MM.1S (cell line): ENCODE results near the gene ADAMTS13.

ENCODE experiments used
- DNase-seq: peaks from one replicate; pipeline ENCODE4 v3.0.0-alpha.2; 2015
- H2AFZ ChIP-seq: fragments of 300-600 bp; sonication (generic); 2 replicates; pipeline ENCODE4 v1.6.0; 2016; ENCODE audit warnings: antibody characterized with exemption, low read length
- H3F3A ChIP-seq: fragments of 300-600 bp; sonication (generic); 2 replicates; pipeline ENCODE4 v1.6.1; 2016; ENCODE audit warnings: mild to moderate bottlenecking, antibody characterized with exemption, low read length, moderate library complexity, mixed read lengths; ENCODE audit not compliant: insufficient read depth
- H3K27ac ChIP-seq: fragments of 300-600 bp; sonication (generic); 2 replicates; pipeline ENCODE4 v1.5.1; 2016; ENCODE audit warnings: mild to moderate bottlenecking, low read length
- H3K27me3 ChIP-seq: fragments of 300-600 bp; sonication (generic); replicated peaks from 2 replicates; pipeline ENCODE4 v1.6.0; 2016; ENCODE audit warnings: low read length; ENCODE audit not compliant: insufficient read depth
- H3K36me3 ChIP-seq: fragments of 300-600 bp; sonication (generic); replicated peaks from 2 replicates; pipeline ENCODE4 v1.6.1; 2016; ENCODE audit warnings: mild to moderate bottlenecking, low read length, mixed read lengths; ENCODE audit not compliant: insufficient read depth
- H3K4me1 ChIP-seq: fragments of 300-600 bp; sonication (generic); 2 replicates; pipeline ENCODE4 v1.6.1; 2016; ENCODE audit warnings: low read length, mixed read lengths
- H3K4me2 ChIP-seq: fragments of 300-600 bp; sonication (generic); 2 replicates; pipeline ENCODE4 v1.6.0; 2016; ENCODE audit warnings: low read depth, low read length
- H3K4me3 ChIP-seq: fragments of 300-600 bp; sonication (generic); 2 replicates; pipeline ENCODE4 v1.5.1; 2016; ENCODE audit warnings: low read length, mixed read lengths
- H3K79me2 ChIP-seq: fragments of 300-600 bp; sonication (generic); 2 replicates; pipeline ENCODE4 v1.6.1; 2016; ENCODE audit warnings: mixed run types, low read length, mixed read lengths
- H3K9ac ChIP-seq: fragments of 300-600 bp; sonication (generic); 2 replicates; pipeline ENCODE4 v1.6.1; 2016; ENCODE audit warnings: low read length, mixed read lengths
- H3K9me2 ChIP-seq: fragments of 300-600 bp; sonication (generic); replicated peaks from 2 replicates; pipeline ENCODE4 v1.6.1; 2016; ENCODE audit warnings: mild to moderate bottlenecking, low read length, mixed read lengths; ENCODE audit not compliant: insufficient read depth
- H3K9me3 ChIP-seq: fragments of 300-600 bp; sonication (generic); replicated peaks from 2 replicates; pipeline ENCODE4 v1.6.1; 2016; ENCODE audit warnings: mild to moderate bottlenecking, low read length, mixed read lengths; ENCODE audit not compliant: insufficient read depth
- H4K20me1 ChIP-seq: fragments of 300-600 bp; sonication (generic); 2 replicates; pipeline ENCODE4 v1.6.1; 2016; ENCODE audit warnings: mild to moderate bottlenecking, low read length, moderate library complexity, mixed read lengths; ENCODE audit not compliant: insufficient read depth
- EZH2 ChIP-seq: fragments of 300-600 bp; sonication (generic); optimal IDR thresholded peaks from 2 replicates; pipeline ENCODE3; 2017; ENCODE audit warnings: low read depth, mild to moderate bottlenecking, antibody characterized with exemption, low read length, mixed read lengths
- EZH2phosphoT487 ChIP-seq: fragments of 300-600 bp; sonication (generic); IDR thresholded peaks from 2 replicates; pipeline ENCODE4 v1.6.1; 2018; ENCODE audit warnings: antibody characterized with exemption, low read length
- TF ChIP-seq, protein P1 (sequence below): fragments of 300-600 bp; sonication (generic); IDR thresholded peaks from 2 replicates; pipeline ENCODE4 v1.5.1; 2016; ENCODE audit warnings: antibody characterized with exemption, low read length, mixed read lengths

The ADAMTS13 gene

DNA sequence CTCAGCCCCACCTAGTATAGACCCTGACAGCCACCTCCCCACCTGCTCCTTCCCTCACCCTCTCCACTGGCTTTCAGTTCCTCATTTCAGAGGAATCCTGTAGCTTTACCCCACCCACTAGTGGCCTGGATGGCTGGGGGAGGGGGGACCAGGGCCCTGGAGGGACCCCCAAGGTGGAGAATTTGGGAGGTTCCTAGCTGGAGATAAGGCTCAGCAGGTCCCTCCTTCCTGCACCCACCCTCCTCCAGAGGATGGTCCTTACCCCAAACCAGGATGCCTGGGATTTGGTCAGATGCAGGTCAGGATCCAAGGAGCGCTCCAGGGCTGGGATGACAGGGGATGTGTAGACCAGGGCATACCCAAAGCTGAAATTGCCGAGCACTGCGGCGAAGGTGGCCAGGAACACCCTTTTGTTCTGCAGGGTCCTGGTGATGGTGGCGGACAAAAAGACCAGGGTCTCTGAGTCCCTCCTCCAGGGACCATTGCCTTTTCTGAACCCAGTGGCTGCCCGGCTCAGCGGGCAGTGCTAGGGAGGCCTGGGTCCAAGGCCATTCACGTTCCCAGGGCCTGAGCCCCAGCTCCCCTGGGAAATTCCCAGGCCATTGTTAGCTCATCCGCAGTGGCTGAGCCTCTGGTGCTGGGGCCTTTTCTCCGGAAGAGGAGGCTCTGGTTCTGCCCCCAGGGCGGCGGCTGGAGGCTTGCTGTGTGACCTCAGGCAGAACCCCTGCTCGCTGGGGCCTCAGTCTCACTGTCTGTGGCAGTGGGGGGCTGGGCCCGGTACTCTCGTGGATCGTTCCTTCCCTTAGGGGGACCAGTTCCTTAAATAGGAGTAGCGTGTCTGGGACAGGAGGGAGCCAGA is 56.1 kb downstream of the ADAMTS13 start:
- no peak for DNase-seq

DNA sequence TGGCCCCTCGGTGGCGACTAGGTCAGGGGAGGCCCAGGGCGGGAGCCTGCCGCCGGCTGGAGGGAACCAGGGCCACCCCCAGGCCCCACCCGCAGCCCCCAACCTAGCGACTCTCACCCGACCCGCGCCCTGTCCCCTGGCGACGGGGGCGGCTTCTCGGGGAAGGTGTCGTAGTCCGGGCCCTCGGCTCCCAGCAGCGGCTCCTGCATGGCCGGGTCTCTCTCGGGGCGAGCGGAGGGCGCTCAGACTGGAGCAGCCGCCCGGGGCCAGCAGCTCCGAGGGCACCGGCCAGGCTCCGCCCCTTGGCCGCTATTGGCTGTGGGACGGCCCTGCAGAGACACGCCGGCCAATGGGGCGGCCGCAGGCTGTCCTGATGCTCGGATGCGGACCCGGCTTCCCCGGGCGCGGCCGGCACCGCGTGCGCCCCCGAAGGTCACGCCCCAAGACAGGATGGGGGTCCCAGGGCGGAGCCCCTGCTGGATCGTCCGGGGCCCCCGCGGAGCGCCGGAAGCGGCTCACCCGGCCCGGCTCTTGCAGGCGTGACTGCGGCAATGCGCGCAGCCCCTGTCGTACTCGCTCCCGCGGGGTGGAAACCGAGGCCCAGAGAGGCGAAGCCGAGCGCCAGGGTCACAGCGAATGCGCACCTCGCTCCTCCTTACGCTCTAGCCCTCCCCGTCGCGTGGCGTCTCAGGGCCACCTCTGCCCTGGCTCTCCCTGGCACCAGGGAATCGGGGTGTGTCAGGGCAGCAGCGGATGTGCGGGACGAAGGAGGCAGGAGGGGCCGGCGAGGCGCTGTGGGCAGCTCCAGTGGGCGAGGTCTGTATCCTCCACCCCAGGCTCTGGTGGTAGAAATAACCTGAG is 56.9 kb downstream of the ADAMTS13 start, which contains the start of gene SLC2A6:
TSS of gene SLC2A6 (minus strand) at position 249 of the 861 bp plus-strand sequence. CDS start at position 209, 40 bp downstream.
- Histone ChIP-seq H3K4me3 (peak within 1 kb of the TSS; percentile 56), H3K27me3 (peaks cover 41% of the 10 kb centered on the region), H3K36me3 (no peaks in the 10 kb centered on the region), H3K4me2 (peak within 1 kb of the TSS; percentile 90), H3K9me3 (no peaks in the 10 kb centered on the region), H3K9me2 (no peaks in the 10 kb centered on the region), H3K9ac (peak within 1 kb of the TSS; percentile 24; the same call in 1 of the 2 replicates), H3K27ac (no peak within 1 kb of the TSS), H4K20me1 (no peaks in the 10 kb centered on the region), H2AFZ (peak within 1 kb of the TSS; percentile 69), H3F3A (no peaks in the 10 kb centered on the region), H3K79me2 (no peaks in the 10 kb centered on the region), H3K4me1 (peaks cover 11% of the 10 kb centered on the region)
- DNase-seq: peak; percentile 81
- TF ChIP-seq EZH2phosphoT487 (no peak), EZH2 (no peak)
- TF ChIP-seq, protein P1, sequence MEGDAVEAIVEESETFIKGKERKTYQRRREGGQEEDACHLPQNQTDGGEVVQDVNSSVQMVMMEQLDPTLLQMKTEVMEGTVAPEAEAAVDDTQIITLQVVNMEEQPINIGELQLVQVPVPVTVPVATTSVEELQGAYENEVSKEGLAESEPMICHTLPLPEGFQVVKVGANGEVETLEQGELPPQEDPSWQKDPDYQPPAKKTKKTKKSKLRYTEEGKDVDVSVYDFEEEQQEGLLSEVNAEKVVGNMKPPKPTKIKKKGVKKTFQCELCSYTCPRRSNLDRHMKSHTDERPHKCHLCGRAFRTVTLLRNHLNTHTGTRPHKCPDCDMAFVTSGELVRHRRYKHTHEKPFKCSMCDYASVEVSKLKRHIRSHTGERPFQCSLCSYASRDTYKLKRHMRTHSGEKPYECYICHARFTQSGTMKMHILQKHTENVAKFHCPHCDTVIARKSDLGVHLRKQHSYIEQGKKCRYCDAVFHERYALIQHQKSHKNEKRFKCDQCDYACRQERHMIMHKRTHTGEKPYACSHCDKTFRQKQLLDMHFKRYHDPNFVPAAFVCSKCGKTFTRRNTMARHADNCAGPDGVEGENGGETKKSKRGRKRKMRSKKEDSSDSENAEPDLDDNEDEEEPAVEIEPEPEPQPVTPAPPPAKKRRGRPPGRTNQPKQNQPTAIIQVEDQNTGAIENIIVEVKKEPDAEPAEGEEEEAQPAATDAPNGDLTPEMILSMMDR: no peak

More for the DNA sequence above, 56.1 kb downstream of the ADAMTS13 start:
- Histone ChIP-seq H3K9me2 (no peaks in the 10 kb centered on the region), H3K4me1 (peaks cover 11% of the 10 kb centered on the region), H4K20me1 (no peaks in the 10 kb centered on the region), H3K4me2 (peak overlapping the region; percentile 90), H3K27me3 (peaks cover 34% of the 10 kb centered on the region), H3K4me3 (peak overlapping the region; percentile 56), H2AFZ (peak overlapping the region; percentile 69), H3K36me3 (no peaks in the 10 kb centered on the region), H3K9me3 (no peaks in the 10 kb centered on the region), H3F3A (no peaks in the 10 kb centered on the region), H3K9ac (peak overlapping the region; percentile 24; the same call in 1 of the 2 replicates), H3K79me2 (no peaks in the 10 kb centered on the region), H3K27ac (no peak overlapping the region)
- TF ChIP-seq EZH2 (no peak), EZH2phosphoT487 (no peak)
- TF ChIP-seq, protein P1: no peak

DNA sequence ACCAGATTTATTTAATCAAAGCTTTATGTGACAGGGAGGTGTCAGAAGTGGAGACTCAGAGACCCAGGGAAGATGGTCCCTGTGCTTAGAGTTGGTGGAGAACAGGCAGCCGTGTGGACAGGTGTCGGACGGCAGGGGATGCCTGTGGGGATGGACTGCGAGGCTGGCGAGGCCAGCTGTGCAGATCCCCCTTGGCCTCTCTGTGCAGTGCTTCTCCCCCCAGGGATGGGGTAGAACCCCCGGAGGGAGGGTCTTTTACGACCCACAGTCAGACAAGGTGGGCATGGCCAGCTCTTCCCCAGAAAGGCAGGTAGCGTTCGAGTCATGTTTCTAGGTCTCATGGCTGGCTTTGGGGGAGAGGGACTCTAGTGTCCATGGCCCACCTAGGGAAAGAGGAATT is 61.4 kb downstream of the ADAMTS13 start:
- H3K27ac ChIP-seq: no peak overlapping the region
- H3F3A ChIP-seq: no peaks in the 10 kb centered on the region
- H3K9me3 ChIP-seq: no peaks in the 10 kb centered on the region
- no peaks in the 10 kb centered on the region for H3K79me2 ChIP-seq
- H3K9me2 ChIP-seq: no peaks in the 10 kb centered on the region
- H3K4me2 ChIP-seq: no peak overlapping the region
- no peak for DNase-seq
- TF ChIP-seq EZH2 (no peak), EZH2phosphoT487 (no peak)
- TF ChIP-seq, protein P1: no peak
- H3K9ac ChIP-seq: no peak overlapping the region
- peaks cover 75% of the 10 kb centered on the region for H3K27me3 ChIP-seq
- no peaks in the 10 kb centered on the region for H3K36me3 ChIP-seq
- H4K20me1 ChIP-seq: no peaks in the 10 kb centered on the region
- peaks cover 4% of the 10 kb centered on the region; the same call in 1 of the 2 replicates for H3K4me1 ChIP-seq
- no peak overlapping the region for H2AFZ ChIP-seq
- no peak overlapping the region for H3K4me3 ChIP-seq
